ENCODE data around the gene LYPD4.

Gene LYPD4

GRCh38 chr19:41866284-41866683, 21.8 kb upstream of the LYPD4 start:
- Histone ChIP-seq H2AFZ (ENCODE audit: low read length) (no peak overlapping the region), H3F3A (ENCODE audit: insufficient read depth, low read length) (peaks cover 7% of the 10 kb centered on the region; the same call in 1 of the 2 replicates), H3K36me3 (ENCODE audit: insufficient read depth, low read length) (peaks cover 97% of the 10 kb centered on the region), H3K9ac (ENCODE audit: low read length) (peak overlapping the region; percentile 28; the same call in 1 of the 2 replicates), H3K9me3 (ENCODE audit: low read length) (no peaks in the 10 kb centered on the region), H3K4me1 (ENCODE audit: insufficient read depth, low read length, severe bottlenecking) (peaks cover 89% of the 10 kb centered on the region), H3K4me3 (ENCODE audit: low read depth, low read length, poor library complexity, severe bottlenecking) (peak overlapping the region; percentile 42), H3K9me2 (ENCODE audit: low read depth, low read length) (no peaks in the 10 kb centered on the region), H4K20me1 (ENCODE audit: insufficient read depth, low read length) (no peaks in the 10 kb centered on the region), H3K27ac (ENCODE audit: low read depth, low read length, poor library complexity, severe bottlenecking) (peak overlapping the region; percentile 100), H3K27me3 (ENCODE audit: insufficient read depth, low read length) (no peaks in the 10 kb centered on the region), H3K79me2 (ENCODE audit: insufficient read depth, low read length) (peaks cover 39% of the 10 kb centered on the region), H3K4me2 (ENCODE audit: low read length) (peak overlapping the region; percentile 55)
- no peak for TF ChIP-seq CTCF (IDR thresholded peaks at IDR 0.05; ENCODE audit: low read length)
- TF ChIP-seq EZH2 (IDR thresholded peaks at IDR 0.05; ENCODE audit: borderline replicate concordance, low read length): no peak

DNA sequence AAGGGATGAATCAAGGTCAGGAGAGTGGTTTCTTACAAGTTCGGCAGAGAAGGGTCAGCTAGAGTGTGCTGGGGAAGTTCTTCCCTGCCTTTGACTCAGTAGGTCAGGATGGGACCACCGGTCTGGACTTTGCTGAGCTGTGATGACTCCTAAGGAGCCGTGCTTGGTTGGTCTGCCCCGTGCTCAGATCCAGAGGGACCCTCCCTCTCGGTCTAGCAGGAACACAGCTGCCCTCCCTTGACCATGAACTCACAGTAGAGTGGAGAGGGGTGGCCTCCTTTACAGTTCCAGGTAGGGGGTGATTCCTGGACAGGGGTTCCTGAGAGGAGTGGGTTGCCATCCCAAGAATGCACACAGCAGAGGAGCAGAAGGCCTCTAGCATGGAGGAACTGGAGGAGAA, 19.9 kb upstream of the LYPD4 start:
- H3K9me2 ChIP-seq (ENCODE audit: low read depth, low read length): no peaks in the 10 kb centered on the region
- peak overlapping the region; percentile 30 for H3K4me3 ChIP-seq (ENCODE audit: low read depth, low read length, poor library complexity, severe bottlenecking)
- H3K4me1 ChIP-seq (ENCODE audit: insufficient read depth, low read length, severe bottlenecking): peaks cover 85% of the 10 kb centered on the region
- peak overlapping the region; percentile 1; the same call in 1 of the 2 replicates for H3K9ac ChIP-seq (ENCODE audit: low read length)
- peaks cover 89% of the 10 kb centered on the region for H3K36me3 ChIP-seq (ENCODE audit: insufficient read depth, low read length)
- H3K27me3 ChIP-seq (ENCODE audit: insufficient read depth, low read length): no peaks in the 10 kb centered on the region
- peaks cover 50% of the 10 kb centered on the region for H3K79me2 ChIP-seq (ENCODE audit: insufficient read depth, low read length)
- TF ChIP-seq CTCF (IDR thresholded peaks at IDR 0.05; ENCODE audit: low read length): no peak
- no peaks in the 10 kb centered on the region for H4K20me1 ChIP-seq (ENCODE audit: insufficient read depth, low read length)
- H3K27ac ChIP-seq (ENCODE audit: low read depth, low read length, poor library complexity, severe bottlenecking): peak overlapping the region; percentile 48
- no peak overlapping the region for H2AFZ ChIP-seq (ENCODE audit: low read length)
- H3K9me3 ChIP-seq (ENCODE audit: low read length): no peaks in the 10 kb centered on the region
- H3K4me2 ChIP-seq (ENCODE audit: low read length): peak overlapping the region; percentile 52; the same call in 1 of the 2 replicates
- H3F3A ChIP-seq (ENCODE audit: insufficient read depth, low read length): no peaks in the 10 kb centered on the region

GRCh38 chr19:41863209-41863931, 18.9 kb upstream of the LYPD4 start:
- H3K4me3 ChIP-seq (ENCODE audit: low read depth, low read length, poor library complexity, severe bottlenecking): peak overlapping the region; percentile 100
- peak overlapping the region; percentile 92 for H3K27ac ChIP-seq (ENCODE audit: low read depth, low read length, poor library complexity, severe bottlenecking)

More at GRCh38 chr19:41863209-41863931, 18.9 kb upstream of the LYPD4 start:
- Histone ChIP-seq H3K36me3 (ENCODE audit: insufficient read depth, low read length) (peaks cover 79% of the 10 kb centered on the region), H3F3A (ENCODE audit: insufficient read depth, low read length) (no peaks in the 10 kb centered on the region), H3K9me2 (ENCODE audit: low read depth, low read length) (no peaks in the 10 kb centered on the region), H3K4me2 (ENCODE audit: low read length) (peak overlapping the region; percentile 92), H2AFZ (ENCODE audit: low read length) (no peak overlapping the region), H3K9me3 (ENCODE audit: low read length) (no peaks in the 10 kb centered on the region), H3K9ac (ENCODE audit: low read length) (peak overlapping the region; percentile 37; the same call in 1 of the 2 replicates), H4K20me1 (ENCODE audit: insufficient read depth, low read length) (no peaks in the 10 kb centered on the region), H3K4me1 (ENCODE audit: insufficient read depth, low read length, severe bottlenecking) (peaks cover 82% of the 10 kb centered on the region), H3K79me2 (ENCODE audit: insufficient read depth, low read length) (peaks cover 50% of the 10 kb centered on the region), H3K27me3 (ENCODE audit: insufficient read depth, low read length) (no peaks in the 10 kb centered on the region)
- TF ChIP-seq EZH2 (IDR thresholded peaks at IDR 0.05; ENCODE audit: borderline replicate concordance, low read length): no peak
- no peak for TF ChIP-seq CTCF (IDR thresholded peaks at IDR 0.05; ENCODE audit: low read length)

Data from OCI-LY1 (cell line).